ENCODE data around the gene CRAMP1.

DNA sequence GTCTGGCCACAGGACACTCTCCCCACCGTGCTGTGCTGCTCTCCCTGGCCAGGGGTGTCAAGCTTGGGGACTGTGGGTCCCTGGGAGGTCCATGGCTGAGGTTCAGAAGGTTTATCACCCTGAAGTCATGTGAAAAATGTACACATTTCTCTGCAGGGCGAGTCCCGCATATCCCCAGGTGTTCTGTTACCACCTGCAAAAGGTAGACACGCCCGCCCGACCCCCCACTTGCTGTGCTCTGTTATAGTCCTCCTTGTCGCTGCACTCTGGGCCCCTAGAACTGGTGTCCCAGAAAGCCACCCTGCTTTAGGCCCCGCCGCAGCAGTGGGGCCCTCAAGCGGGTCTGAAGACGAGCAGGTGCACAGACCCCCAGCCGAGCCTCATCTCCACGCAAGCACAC lies 77.7 kb downstream of the CRAMP1 start:
- TF ChIP-seq, protein P1, sequence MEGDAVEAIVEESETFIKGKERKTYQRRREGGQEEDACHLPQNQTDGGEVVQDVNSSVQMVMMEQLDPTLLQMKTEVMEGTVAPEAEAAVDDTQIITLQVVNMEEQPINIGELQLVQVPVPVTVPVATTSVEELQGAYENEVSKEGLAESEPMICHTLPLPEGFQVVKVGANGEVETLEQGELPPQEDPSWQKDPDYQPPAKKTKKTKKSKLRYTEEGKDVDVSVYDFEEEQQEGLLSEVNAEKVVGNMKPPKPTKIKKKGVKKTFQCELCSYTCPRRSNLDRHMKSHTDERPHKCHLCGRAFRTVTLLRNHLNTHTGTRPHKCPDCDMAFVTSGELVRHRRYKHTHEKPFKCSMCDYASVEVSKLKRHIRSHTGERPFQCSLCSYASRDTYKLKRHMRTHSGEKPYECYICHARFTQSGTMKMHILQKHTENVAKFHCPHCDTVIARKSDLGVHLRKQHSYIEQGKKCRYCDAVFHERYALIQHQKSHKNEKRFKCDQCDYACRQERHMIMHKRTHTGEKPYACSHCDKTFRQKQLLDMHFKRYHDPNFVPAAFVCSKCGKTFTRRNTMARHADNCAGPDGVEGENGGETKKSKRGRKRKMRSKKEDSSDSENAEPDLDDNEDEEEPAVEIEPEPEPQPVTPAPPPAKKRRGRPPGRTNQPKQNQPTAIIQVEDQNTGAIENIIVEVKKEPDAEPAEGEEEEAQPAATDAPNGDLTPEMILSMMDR (IDR thresholded peaks at IDR 0.05): no peak
- TF ChIP-seq POLR2AphosphoS2 (conservative IDR thresholded peaks at IDR 0.05; ENCODE audit: low read length) (no peak), POLR2A (IDR thresholded peaks at IDR 0.05; ENCODE audit: low read length) (no peak), RAD21 (conservative IDR thresholded peaks at IDR 0.05 in 1 of 2, IDR thresholded peaks at IDR 0.05 in 1 of 2) (no peak), SMC3 (IDR thresholded peaks at IDR 0.05) (no peak), CEBPB (IDR thresholded peaks at IDR 0.05) (no peak), EHMT2 (IDR thresholded peaks at IDR 0.05; ENCODE audit: low read depth) (no peak), EP300 (IDR thresholded peaks at IDR 0.05) (no peak), SREBF2 (IDR thresholded peaks at IDR 0.05) (no peak), RFX5 (IDR thresholded peaks at IDR 0.05) (no peak)
